ENCODE data around the gene CLC. TPM values are rescaled to one million over a fixed set of nuclear protein-coding genes. Genes with fewer than 3 reads are reported as not detected.
"Not testable (repeated sequence)": the region's sequence is repeated elsewhere in the genome, so short reads cannot be mapped to it uniquely, and the experiment has no call there.

The CLC gene
- total RNA-seq, 1 donor from 2014 or later: not detected

- Histone ChIP-seq H3K9me3 (no peaks in the 10 kb centered on the region), H3K27me3 (ENCODE audit: low read depth) (no peaks in the 10 kb centered on the region), H3K4me3 (no peak overlapping the region), H3K36me3 (no peaks in the 10 kb centered on the region), H3K4me1 (no peaks in the 10 kb centered on the region), H3K27ac (no peak overlapping the region)
- TF ChIP-seq CTCF (IDR thresholded peaks at IDR 0.05): no peak
- ATAC-seq (no peak), DNase-seq (no peak)
- intact Hi-C loops (cut with DNase I): no loop called here
These were observed 45.7 kb downstream of the CLC start for GRCh38 chr19:39692166-39692565.

- H3K27ac ChIP-seq; H3K4me3 ChIP-seq; intact Hi-C loops (cut with DNase I); H3K36me3 ChIP-seq; DNase-seq; H3K9me3 ChIP-seq; H3K27me3 ChIP-seq (ENCODE audit: low read depth); ATAC-seq; H3K4me1 ChIP-seq: not testable (repeated sequence)
These were observed 49.2 kb downstream of the CLC start for GRCh38 chr19:39688637-39689036.

DNA sequence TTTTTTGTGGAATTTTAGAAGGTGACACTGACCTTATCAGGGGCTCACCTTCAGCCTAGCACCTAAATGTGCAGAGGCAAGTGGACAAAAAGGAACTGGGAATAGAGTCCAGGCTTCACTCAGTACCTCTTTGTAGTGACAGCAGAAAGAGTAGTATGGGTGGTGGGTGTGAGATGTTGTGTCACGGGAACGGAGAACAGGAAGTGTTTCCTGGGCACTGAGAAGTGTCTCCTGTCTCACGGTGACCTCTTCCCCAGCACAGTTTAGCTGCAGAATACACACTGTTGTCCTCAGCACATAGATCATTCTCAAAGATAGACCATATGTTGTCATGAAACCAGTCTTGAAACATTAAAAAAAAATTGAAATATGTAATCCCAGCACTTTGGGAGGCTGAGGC is 51.1 kb downstream of the CLC start:
- DNase-seq (no peak), ATAC-seq (no peak)
- intact Hi-C loops (cut with DNase I): no loop called here
- Histone ChIP-seq H3K27ac (no peak overlapping the region), H3K9me3 (no peaks in the 10 kb centered on the region), H3K27me3 (ENCODE audit: low read depth) (peaks cover 5% of the 10 kb centered on the region), H3K4me3 (no peak overlapping the region), H3K4me1 (no peaks in the 10 kb centered on the region), H3K36me3 (no peaks in the 10 kb centered on the region)
- no peak for TF ChIP-seq CTCF (IDR thresholded peaks at IDR 0.05)

GRCh38 chr19:39684267-39684666 is 53.6 kb downstream of the CLC start:
- H3K4me1 ChIP-seq: peaks cover 5% of the 10 kb centered on the region
- no peak for DNase-seq
- H3K9me3 ChIP-seq: no peaks in the 10 kb centered on the region
- no peak for ATAC-seq
- no peaks in the 10 kb centered on the region for H3K36me3 ChIP-seq
- H3K27ac ChIP-seq: no peak overlapping the region
- no peak overlapping the region for H3K4me3 ChIP-seq
- H3K27me3 ChIP-seq (ENCODE audit: low read depth): peaks cover 5% of the 10 kb centered on the region
- intact Hi-C loops (cut with DNase I): no loop called here
- TF ChIP-seq CTCF (IDR thresholded peaks at IDR 0.05): no peak

- no peak for DNase-seq
- H3K27ac ChIP-seq: no peak overlapping the region
- no peak for ATAC-seq
- no peaks in the 10 kb centered on the region for H3K36me3 ChIP-seq
- intact Hi-C loops (cut with DNase I): no loop called here
- H3K4me1 ChIP-seq: peaks cover 24% of the 10 kb centered on the region
- TF ChIP-seq CTCF (IDR thresholded peaks at IDR 0.05): no peak
- no peak overlapping the region for H3K4me3 ChIP-seq
- no peaks in the 10 kb centered on the region for H3K9me3 ChIP-seq
- peaks cover 5% of the 10 kb centered on the region for H3K27me3 ChIP-seq (ENCODE audit: low read depth)
These were observed 56.4 kb downstream of the CLC start for GRCh38 chr19:39681416-39681815.

Other genes with a start within 250 kb of the CLC start
- not detected for gene DLL3, start 239.1 kb downstream of the CLC start, total RNA-seq
- not detected for gene SELENOV, start 222.9 kb downstream of the CLC start, total RNA-seq
- gene EID2B, start 205.2 kb downstream of the CLC start, total RNA-seq: 3.7 TPM
- gene EID2, start 197.9 kb downstream of the CLC start, total RNA-seq: 12.8 TPM
- gene LGALS13, start 135.5 kb downstream of the CLC start, total RNA-seq: not detected
- not detected for gene LGALS16, start 82.1 kb downstream of the CLC start, total RNA-seq
- gene LGALS14, start 33.5 kb downstream of the CLC start, total RNA-seq: not detected
- not detected for gene LEUTX, start 40.8 kb upstream of the CLC start, total RNA-seq
- 28.4 TPM for gene DYRK1B, start 96.1 kb upstream of the CLC start, total RNA-seq
- 117 TPM for gene FBL, start 108.3 kb upstream of the CLC start, total RNA-seq
- 95.3 TPM for gene FCGBP, start 196.6 kb upstream of the CLC start, total RNA-seq
- 57.3 TPM for gene PSMC4, start 233.1 kb upstream of the CLC start, total RNA-seq